GM21515 (cell line): ENCODE measurements around the gene PXT1.

ENCODE experiments used
- ATAC-seq: cut with Tn5 transposase; IDR thresholded peaks from one replicate; pipeline ENCODE4 v1.9.1; 2021; ENCODE audit not compliant: unreplicated experiment

PXT1 gene

DNA sequence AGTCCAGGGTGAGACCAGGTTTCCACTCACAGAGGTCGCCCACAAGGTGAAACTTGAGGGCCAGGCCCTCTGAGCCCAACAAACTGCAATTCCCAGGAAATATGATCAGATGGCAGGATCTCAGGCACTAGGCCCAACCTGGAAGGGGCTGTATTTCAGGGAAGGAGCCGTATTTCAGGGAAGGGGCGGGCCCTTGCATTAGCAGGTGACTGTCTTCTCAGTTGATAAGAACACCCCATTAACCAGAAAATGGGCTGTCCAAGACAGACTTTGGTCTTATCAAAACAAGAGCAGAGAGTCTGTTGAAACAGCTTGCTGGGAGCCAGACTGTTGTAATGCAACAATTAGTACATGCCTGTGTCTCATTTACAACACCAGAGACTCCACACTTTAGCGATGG, 95.0 kb downstream of the PXT1 start:
- ATAC-seq, result no peak

DNA sequence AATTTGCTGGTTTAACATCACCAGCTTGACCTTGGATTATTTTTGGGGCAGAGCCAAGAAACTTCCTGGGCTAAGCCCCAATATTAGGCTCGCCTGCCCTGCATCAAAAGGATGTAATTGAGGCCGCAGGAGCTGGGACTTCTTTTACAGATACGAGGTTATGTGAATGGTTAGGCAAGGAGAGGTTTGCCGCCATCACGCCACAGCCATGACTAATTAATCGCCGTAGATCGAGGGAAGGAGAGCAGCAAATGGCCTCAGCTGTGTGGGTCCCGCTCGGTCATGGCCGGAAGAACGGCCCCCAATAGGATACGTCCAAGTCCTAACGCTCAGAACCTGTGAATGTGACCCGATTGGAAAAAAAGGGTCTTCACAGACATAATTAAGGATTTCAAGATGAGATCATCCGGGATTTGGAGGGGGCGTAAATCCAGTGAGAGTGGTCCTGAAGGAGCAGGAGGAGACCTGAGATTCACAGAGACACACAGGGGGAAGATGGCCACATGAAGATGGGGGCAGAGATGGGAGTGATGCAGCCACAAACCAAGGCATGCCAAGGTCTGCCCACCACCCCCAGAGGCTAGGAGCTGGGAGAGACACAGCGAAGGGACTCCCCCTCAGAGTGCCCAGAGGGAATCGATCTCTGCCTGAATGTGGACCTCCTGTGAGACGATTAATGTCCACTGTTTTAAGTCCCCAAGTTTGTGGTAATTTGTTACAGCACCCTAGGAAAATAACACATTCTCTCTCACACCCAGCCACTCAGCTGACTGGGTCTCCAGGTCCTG, 96.0 kb downstream of the PXT1 start:
- ATAC-seq, result no peak

DNA sequence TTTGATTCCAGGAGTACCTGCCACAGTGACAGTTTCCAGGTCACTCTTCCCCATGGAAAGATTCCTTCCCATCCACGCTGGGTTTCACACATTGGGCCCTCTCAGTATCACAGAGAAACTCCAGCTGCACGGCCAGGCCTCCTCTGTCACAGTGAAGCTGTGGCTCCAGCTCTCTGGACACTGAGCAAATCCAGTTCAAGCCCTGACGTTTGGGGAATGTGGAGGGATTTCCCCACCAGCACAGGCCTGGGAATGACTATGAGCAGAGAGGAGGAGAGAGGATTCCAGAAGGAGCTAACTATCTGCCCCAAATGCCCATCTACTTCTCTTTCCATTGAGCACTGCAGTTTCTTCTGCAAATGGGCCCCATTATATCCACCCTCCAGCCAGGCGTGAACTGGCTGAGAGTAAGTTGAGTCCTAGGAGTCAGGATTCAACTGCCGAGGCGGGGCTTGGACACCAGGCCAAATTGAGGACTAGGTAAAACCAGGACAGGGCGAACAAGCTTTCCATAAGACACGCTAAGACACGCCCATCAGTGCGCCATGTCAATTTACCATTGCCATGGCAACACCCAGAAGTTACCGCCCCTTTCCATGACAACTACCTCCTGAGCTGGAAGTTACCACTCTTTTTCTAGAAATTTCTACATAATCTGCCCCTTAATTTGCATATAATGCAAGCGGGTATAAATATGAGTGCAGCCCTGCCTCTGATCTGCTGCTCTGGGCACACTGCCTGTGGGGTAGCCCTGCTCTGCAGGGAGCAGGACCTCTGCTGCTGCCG, 96.8 kb downstream of the PXT1 start:
- ATAC-seq, result no peak

DNA sequence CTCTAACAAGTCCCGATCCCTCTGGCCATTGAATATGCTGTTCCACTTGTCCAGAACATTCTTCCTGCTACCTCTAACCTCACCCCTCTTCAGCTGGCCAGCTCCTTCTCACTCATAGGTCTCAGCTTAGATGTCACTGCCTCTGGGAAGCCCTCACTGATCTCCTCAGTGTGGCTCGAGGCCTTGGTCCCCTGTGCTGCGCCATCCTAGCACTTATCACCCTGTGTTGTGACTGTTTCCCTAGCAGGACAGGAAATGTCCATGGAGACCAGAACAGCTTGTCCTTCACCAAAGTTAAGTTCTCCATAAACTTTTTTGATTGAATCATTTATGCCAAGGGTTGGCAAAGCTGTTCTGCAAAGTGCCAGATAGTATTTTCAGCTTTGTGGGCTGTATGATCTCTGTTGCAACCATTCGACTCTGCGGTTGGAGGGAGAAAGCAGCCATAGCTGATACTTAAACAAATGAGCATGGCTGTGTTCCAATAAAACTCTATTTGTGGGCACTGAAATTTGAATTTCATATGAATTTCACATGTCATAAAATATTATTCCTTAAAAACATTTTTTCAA, 99.5 kb downstream of the PXT1 start:
- no peak for ATAC-seq

DNA sequence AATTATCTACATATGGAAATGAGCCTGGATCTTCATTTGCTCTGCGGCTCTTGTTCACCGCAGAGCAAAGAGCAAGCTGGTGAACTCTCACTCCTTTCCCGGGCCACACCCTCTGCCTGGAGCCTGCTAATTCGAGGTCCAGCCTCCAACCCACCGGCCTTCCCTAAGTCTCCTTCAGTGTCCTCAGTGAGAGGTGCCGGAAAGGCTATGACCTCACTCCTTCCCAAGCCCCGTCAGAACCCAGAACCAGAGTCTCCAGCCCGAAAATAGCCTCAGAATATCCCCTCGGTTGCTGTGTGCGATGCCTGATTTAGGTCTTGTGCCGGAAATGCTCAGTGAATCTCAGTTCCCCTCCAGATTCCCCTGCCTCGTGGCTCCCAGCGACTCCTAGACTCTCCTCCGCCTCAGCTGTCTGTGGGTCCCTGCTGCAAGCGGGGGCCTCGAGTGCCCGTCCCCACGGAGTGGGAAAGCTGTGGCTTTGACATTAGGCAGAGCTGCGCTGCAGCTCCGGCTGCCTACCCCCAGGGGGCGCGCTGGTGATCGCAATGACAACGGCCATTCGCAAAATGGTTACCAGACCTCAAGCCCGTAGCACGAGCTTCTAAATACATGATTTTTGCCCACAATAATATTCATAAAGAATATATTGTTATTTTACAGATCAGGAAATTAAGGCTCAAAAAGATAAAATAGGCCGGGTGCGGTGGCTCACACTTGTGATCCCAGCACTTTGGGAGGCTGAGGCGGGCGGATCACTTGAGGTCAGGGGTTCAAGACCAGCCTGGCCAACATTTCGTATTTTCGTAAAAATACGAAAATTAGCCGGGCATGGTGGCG, 101.8 kb downstream of the PXT1 start:
- ATAC-seq, result no peak
